ENCODE results near the gene HIRA.
"Not testable (repeated sequence)": the region's sequence is repeated elsewhere in the genome, so short reads cannot be mapped to it uniquely, and the experiment has no call there.

The HIRA gene

DNA sequence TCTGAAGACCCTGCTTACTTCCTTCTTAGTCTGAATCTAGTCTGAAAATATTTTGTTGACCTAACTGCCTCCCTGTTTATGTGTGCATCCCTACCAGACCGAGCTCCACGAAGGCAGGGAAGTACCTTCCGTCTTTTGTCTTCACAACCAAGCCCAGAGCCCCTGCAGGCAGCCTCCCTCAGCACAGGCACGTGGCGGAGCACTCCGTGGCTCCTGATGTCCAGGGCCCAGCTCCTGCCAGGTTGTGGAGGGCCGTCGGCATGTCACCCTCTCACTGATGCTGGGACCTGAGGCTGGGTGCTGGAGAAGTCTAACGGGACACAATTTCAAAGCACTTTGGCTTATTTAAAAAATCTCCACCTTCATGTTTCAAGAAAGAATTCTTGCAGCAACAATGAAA lies 80.6 kb downstream of the HIRA start:
- no peak for DNase-seq

DNA sequence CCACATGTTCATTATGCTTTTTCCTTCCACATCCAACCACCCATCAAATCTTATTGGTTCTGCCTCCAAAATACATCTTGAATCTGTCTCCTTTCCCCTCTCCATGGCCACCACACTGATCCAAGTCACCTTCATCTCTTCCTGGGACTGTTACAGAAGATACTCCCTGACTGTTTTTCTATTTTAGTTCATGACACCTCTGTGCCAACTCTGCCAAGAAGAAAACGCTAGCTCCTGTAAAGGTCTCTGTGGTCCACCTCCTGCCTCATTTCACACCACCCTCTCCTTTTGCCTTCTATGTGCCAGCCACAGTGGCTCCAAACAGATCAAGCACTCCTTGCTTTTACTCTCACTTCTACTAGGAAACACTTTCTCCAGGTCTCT lies 81.1 kb downstream of the HIRA start:
- DNase-seq = no peak

DNA sequence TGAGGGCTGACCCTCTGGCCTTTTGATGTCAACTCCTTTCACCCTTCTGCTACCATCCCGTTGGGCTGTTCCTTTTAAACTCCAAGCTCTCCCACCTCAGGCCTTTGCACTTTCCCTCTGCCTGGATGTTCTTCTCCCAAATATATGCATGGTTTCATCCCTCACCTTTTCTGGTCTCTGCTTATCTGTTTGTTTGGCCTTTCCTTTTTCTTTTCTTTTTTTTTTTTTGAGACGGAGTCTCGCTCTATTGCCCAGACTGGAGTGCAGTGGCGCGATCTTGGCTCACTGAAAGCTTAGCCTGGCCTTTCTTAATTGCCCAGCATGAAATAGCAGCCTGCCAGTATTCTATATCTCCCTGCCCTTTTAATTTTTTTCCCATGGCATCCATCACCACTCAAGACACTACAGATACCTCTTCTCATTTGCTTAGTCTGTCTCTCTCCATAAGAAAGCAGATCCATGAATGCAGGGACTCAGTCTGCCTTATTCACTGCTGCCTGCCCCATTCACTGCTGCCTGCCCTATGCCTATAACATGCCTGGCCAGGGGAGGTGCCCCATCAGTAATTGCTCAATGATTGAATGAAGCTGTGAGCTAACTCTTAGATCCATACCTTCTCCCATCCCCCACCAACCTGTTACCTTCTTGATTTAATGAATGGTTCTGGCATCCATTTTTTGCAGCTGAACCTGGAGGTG lies 81.6 kb downstream of the HIRA start:
- DNase-seq = no peak

DNA sequence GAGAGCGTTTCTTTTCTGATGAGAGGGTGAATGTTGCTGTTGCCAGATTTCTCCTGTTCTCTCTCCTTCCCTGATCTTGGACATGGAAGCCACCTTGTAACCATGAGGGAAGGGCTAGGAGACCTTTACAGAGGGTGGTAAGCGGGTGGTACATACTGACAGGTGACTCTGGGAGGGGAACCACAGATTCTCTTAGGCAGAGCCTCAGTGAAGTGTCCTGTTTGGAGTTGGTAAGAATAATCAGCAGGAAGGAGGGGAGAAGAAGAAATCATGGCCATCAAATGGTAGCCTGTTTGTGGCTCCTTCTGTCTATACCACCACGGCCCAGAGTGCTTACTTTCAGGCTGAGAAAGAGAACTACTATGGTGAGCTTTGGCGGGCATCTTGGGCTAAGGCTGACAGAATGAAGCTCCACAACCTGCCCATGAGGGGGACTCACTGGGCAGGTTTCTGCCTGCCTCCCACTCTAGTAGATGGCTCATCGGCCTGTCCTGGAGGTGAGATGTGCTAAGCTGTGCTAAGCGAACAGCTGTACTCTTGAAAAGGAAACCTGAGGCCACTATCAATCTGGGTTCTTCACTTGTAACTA lies 84.8 kb downstream of the HIRA start:
- DNase-seq = no peak

DNA sequence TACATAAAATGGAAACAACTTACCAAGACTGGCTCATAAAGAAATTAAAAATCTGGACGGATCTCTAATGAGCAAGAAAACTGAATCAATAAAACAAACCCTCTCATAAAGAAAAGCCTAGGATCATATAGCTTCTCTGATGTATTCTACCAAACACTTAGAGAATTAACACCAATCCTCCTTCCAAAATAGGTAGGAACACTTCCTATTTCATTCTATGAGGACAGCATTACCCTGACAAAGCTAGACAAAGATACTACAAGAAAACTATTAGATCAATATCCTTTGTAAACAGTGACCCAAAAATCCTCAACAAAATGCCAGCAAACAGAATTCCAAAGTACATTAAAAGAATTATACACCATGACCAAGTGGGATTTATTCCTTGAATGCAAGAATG lies 87.1 kb downstream of the HIRA start:
- no peak for DNase-seq

DNA sequence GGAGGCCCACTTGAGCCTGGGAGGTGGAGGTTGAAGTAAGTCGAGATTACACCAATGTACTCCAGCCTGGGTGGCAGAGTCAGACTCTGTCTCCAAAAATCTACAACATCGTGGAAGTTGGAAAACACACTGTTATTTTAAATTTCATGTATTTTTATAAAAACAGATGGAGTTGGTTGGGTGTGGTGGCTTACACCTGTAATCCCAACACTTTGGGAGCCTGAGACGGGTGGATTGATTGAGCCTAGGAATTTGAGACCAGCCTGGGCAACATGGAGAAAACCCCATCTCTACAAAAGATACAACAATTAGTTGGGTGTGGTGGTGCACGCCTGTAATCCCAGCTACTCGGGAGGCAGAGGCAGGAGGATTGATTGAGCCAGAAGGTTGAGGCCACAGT lies 88.1 kb downstream of the HIRA start:
- no peak for DNase-seq

DNA sequence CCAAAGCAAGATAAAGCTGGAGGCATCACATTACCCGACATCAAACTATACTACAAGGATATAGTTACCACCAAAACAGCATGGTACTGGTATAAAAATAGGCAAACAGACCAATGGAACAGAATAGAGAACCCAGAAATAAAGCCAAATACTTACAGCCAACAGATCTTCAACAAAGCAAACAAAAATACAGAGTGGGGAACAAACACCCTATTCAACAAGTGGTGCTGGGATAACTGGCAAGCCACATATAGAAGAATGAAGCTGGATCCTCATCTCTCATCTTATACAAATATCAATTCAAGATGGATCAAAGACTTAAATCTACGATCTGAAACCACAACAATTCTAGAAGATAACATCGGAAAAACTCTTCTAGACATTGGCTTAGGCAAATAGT lies 90.0 kb downstream of the HIRA start:
- no peak for DNase-seq

DNA sequence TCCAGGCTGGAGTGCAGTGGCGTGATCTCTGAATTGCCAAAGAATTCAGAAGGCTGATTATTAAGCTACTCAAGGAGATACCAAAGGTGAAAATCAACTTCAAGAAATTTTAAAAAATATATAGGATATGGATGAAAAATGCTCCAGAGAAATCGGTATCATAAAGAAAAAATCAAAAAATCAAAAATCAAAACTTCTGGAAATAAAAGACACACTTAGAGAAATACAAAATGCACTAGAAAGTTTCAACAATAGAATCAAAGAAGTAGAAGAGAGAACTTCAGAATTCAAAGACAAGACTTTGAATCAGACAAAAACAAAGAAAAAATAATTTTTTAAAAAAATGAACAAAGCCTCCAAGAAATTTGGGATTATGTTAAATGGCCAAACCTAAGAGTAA lies 94.4 kb downstream of the HIRA start:
- no peak for DNase-seq

DNA sequence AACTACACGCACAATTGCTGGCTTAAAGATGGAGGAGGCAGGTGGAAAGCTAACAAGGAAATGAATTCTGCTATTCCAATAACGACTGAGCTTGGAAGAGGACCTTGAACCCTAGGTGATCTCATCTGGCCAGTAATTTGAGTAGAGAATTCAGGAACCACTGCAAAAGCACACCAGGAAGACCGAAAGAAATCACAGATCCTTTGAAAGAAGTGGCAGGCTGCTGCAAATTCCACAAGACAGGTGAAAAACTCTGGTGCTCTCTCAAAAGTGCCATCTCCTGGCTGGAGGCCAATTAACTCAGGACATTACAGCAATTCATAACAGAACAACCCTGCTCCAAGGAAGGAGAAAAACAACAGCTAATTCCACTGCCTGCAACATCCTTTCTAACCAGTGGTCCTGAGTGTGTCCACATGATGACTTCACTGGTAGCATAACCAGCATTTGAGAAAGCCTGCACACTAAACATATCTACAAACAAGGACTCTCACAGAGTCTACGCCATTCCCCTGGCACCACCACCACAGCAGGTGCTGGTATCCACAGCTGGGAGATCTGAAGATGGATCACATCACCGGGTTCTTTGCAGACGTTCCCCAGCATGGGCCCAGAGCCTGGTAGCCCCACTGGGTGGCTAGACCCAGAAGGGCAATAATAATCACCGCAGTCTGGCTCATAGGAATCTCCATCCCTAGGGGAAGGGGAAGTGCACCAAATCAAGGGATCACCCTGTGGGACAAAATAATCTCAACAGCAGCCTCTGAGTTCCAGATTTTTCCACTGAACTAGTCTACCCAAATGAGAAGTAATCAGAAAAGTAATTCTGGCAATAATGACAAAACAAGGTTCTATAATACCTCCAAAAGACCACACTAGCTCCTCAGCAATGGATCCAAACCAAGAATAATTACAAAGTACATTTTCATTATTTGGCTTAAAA lies 95.1 kb downstream of the HIRA start:
- no peak for DNase-seq

DNA sequence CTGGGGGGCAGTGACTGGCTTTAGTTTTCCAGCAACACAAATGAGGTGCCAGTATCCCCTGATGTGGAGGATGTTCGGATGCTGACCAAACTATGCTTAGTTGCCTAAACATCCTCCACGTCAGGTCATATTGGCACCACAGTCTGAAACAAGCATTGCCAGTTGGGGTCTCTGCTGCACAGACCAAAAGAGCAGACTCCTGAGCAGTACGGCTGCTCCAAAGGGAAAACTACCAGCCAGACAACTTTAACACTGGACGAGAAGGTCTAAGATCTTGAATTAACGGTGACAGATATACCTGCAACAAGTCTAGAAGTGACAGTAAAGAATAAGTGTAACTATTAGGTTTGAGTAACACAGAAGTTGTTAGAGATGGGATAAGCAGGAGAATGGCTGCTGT lies 99.6 kb downstream of the HIRA start:
- DNase-seq = no peak

DNA sequence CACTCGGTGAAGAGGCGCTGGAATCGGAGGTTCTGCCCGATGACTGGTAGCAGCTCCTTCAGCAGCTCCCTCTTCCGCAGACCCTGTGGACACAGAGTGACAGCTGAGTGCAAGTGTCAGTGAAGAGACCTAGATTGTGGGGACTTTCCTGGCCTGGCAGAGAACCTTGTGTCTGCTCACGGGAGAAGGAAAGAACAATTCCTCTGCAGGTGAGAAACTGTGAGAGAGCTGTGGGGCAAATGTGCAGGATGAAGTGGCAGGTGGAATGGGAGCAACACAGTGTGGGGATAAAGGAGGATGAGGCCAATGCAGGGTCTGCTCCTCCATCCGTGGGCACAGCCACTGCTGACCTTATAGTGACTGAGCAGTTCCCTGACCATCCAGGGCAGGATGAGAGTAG lies 100.1 kb downstream of the HIRA start:
- DNase-seq = no peak

DNA sequence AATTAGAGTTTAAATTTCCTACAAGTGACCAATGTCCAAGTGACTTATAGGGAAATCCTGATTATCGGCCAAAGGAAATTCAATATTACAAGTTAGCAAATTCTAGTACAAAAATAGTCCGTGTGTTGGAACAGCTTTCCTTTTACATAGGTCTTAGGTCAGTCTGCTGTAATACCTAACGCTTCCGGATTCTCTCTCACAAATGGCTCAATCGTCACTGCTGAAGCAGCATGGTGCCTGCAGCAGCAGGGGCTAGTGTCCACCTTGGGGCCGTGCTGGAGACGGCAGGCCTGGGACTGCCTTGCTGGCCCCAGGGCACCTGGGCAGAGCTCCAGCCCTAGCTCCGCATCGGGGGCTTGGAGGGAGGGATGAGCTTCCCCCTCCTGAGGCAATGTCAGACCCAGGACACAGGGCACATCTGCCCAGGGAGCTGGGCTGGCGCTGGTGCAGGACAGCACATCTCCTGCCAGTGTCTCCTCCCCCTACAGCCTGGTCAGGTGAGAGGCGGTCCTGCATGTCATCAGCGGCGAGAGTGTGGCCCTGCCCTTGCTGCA lies 100.6 kb downstream of the HIRA start:
- DNase-seq = no peak

DNA sequence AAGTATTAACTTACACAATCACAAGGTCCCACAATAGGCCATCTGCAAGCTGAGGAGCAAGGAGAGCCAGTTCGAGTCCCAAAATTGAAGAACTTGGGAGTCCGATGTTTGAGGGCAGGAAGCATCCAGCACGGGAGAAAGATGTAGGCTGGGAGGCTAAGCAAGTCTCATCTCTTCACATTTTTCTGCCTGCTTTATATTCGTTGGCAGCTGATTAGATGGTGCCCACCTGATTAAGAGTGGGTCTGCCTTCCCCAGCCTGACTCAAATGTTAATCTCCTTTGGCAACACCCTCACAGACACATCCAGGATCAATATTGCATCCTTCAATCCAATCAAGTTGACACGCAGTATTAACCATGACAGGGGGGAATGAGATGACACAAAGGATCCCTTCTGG lies 101.3 kb downstream of the HIRA start:
- DNase-seq = not testable (repeated sequence)

DNA sequence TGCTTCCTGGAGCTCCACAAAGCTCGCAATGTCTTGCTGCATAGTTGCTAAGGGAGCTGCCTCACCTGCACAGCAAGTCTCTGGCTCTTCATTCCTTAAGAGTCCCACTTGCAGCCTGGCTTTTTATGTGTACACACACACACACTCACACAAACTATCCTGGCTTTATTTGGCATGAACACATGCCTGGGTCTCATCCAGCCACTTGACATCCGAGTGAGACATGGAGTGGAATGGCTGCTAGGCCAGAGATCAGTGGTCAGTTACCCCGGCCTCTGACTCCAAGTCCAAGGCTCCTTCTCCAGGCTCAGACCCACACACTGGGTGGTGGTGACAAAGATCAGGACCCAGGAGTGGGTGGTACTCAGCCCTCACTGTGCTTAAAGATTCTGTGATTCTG lies 102.1 kb downstream of the HIRA start:
- DNase-seq = no peak

DNA sequence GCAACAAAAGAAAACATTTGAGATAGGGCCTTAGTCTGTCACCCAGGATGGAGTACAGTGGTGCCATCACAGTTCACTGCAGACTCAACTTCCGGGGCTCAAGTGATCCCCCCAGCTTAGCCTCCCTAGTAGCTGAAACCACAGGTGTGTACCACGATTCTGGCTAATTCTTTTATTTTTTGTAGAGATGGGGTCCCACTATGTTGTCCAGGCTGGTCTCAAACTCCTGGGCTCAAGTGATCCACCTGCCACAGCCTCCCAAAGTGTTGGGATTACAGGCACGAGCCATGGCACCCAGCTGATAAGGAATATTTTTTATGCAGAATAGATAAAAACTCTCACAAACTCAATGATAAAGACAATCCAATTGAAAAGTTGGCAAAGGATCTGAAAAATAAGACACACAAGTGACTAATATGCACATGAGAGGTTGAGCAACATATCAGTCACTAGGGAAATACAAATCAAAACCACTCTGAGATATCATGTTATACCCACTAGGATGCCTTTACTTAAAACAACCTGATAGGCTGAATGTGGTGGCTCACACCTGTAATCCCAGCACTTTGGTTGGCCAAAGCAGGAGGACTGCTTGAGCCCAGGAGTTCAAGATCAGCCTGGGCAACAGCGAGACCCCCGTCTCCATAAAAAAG lies 106.1 kb downstream of the HIRA start:
- no peak for DNase-seq

DNA sequence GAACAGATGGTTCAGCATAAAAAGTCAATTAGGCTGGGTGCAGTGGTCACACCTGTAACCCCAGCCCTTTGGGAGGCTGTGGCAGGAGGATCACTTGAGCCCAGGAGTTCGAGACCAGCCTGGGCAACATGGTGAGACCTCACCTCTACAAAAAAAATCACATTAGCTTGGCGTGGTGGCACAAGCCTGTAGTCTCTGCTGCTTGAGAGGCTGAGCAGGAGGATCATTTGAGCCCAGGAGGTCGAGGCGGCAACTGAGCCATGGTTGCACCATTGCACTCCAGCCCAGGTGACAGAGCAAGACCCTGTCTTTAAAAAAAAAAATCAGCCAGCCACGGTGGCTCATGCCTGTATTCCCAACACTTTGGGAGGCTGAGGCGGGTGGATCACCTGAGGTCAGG lies 108.1 kb downstream of the HIRA start:
- not testable (repeated sequence) for DNase-seq

DNA sequence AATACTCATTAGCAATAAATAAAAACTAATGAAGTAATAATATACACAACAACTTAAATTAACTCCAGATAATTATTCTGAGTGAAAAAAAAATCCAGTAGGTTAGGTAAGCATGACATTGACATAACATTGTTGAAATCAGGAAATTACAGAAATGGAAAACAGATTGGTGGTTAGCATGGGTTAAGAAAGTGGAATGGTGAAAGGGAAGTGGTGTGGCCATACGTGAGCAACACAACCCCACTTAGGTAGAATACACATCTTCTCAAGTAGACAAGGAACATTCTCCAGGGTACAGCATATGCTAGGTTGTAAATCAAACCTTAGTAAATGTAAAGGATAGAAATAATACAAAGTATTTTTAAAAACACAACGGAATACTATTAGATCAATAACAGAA lies 109.8 kb downstream of the HIRA start:
- no peak for DNase-seq

DNA sequence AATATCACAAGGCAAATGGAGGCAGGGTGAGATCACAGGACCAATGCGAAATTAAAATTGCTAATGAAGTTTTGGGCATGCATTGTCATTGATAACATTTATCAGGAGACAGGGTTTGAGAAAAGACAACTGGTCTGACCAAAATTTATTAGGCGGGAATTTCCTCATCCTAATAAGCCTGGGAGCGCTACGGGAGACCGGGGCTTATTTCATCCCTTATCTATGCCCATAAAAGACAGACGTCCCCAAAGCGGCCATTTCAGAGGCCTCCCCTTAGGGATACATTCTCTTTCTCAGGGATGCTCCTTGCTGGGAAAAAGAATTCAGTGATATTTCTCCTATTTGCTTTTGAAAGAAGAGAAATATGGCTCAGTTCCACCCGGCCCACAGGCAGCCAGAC lies 111.4 kb downstream of the HIRA start:
- DNase-seq = not testable (repeated sequence)

DNA sequence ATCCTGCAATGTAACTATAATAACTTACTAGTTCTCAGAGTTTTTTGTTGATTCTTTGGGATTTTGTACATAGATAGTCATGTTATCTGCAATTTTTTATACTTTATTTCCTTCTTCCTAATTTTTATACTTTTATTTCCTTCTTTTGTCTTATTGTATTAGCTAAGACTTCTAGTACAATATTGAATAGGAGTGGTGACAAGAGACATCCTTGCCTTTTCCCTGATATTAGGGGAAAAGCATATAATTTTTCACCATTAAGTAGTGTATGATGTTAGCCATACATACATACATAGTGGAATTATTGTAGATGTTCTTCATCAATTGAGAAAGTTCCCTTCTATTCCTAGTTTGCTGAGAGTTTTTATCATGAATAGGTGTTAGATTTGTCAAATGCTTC lies 112.3 kb downstream of the HIRA start:
- DNase-seq = no peak

DNA sequence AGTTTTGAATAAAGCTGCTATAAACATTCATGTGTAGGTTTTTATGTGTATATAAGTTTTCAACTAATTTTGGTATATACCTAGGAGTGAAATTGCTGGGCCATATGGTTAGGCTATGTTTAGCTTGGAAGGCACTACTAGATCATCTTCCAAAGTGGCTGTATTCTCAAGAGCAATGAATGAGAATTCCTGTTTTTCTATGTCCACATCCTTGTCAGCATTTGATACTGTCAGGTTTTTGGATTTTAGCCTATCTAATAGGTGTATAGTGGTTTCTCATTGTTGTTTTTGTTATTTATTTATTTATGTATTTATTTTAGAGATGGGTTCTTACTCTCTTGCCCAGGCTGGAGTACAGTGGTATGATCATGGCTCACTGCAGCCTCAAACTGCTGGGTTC lies 113.7 kb downstream of the HIRA start:
- no peak for DNase-seq

DNA sequence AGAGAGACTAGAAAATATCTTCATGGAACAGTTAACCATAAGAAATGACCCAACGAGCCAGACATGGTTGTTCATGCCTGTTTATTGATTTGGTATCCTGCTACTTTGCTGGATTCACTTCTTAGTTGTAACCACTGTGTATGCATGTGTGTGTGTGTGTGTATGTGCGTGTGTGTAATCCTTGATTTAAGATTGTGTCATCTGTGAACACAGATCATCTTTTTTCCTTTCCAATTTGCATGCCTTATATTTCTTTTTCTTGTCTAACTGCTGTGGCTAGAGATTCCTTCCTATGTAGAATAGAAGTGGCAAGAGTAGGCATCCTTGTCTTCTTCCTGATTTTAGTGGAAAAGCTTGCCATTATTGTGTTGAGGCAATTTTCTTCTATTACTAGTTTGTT lies 123.7 kb downstream of the HIRA start:
- no peak for DNase-seq

DNA sequence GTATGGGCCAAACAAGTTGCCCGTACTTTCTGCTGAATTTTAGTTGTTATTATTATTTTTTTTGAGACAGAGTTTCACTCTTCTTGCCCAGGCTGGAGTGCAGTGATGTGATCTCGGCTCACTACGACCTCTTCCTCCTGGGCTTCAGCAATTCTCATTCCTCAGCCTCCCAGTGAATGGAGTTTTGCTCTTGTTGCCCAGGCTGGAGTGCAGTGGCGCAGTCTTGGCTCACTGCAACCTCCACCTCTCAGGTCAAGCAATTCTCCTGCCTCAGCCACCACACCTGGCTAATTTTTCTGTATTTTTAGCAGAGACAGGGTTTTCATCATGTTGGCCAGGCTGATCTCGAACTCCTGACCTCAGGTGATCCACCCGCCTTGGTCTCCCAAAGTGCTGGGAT lies 125.0 kb downstream of the HIRA start:
- not testable (repeated sequence) for DNase-seq

DNA sequence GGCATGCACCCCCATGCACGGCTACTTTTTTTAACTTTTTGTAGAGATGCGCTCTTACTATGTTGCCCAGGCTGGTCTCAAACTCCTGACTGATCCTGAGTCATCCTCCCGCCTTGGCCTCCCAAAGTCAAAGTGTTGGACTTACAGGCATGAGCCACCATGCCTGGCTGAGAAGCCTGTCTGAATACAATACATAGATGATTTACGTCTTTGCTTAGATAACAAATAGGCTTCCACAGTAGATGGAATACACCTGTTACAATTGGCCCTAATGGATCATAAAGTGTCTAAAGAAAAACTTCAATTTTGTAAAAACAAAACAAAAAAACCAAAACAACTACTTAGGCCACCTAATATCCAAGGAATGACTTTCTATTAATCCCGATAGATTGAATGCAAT lies 127.0 kb downstream of the HIRA start:
- DNase-seq = no peak

Data from femur (tissue), 1 donor.